ENCODE data around the gene GALNT4. TPM values are rescaled to one million over a fixed set of nuclear protein-coding genes. Genes with fewer than 3 reads are reported as not detected.

The GALNT4 gene
- total and polyA plus RNA-seq, 10 of the 15 experiments (the other 5 are each of a cell fraction or from before 2014, with no cell fraction given): 0.90 to 2.9 (median 1.8) TPM

GRCh38 chr12:89525824-89526770 is 1.5 kb upstream of the GALNT4 start, which contains the start of gene POC1B (continued):
- no peak for TF ChIP-seq BCL3 (IDR thresholded peaks at IDR 0.05; ENCODE audit: borderline replicate concordance, insufficient read depth, low read depth, low read length, poor library complexity, severe bottlenecking)
- TF ChIP-seq IKZF2 (IDR thresholded peaks at IDR 0.05): no peak; a peak in 1 of 4 replicates
- TF ChIP-seq KLF5 (IDR thresholded peaks at IDR 0.05; ENCODE audit: partially characterized antibody): peak; percentile 39
- TF ChIP-seq PML (IDR thresholded peaks at IDR 0.05; ENCODE audit: low read length): no peak
- TF ChIP-seq NFXL1 (IDR thresholded peaks at IDR 0.05; ENCODE audit: borderline replicate concordance): no peak
- TF ChIP-seq ATF7 (IDR thresholded peaks at IDR 0.05; ENCODE audit: low read depth): peak; percentile 78
- TF ChIP-seq RELA (IDR thresholded peaks at IDR 0.05; ENCODE audit: borderline replicate concordance, partially characterized antibody): peak; percentile 68
- peak; percentile 65 for TF ChIP-seq HCFC1 (IDR thresholded peaks at IDR 0.05; ENCODE audit: low read length)
- TF ChIP-seq PAX8 (IDR thresholded peaks at IDR 0.05): 0 out of 2 replicates have a peak, but pooled peaks have one; percentile 72
- no peak for TF ChIP-seq CHD1 (IDR thresholded peaks at IDR 0.05; ENCODE audit: low read depth, low read length)
- 0 out of 6 replicates have a peak, but pooled peaks of 1 of the 3 experiments have one; percentile 10 for TF ChIP-seq CTCF (IDR thresholded peaks at IDR 0.05 in 2 of 3, conservative IDR thresholded peaks at IDR 0.05 in 1 of 3; ENCODE audit: control insufficient read depth in 2 of 3, extremely low read depth in 1 of 3, insufficient read depth in 1 of 3, low read depth in 3 of 3, low read length in 3 of 3)
- TF ChIP-seq EGR1 (IDR thresholded peaks at IDR 0.05; ENCODE audit: borderline replicate concordance in 1 of 2, low read depth in 2 of 2, low read length in 2 of 2): 0 out of 3 replicates have a peak, but pooled peaks of 1 of the 2 experiments have one; percentile 38
- TF ChIP-seq CBX3 (IDR thresholded peaks at IDR 0.05; ENCODE audit: borderline replicate concordance, low read depth): no peak
- TF ChIP-seq PKNOX1 (IDR thresholded peaks at IDR 0.05): peak; percentile 31; the same call in 1 of the 2 replicates
- no peak for TF ChIP-seq ATF2 (IDR thresholded peaks at IDR 0.05; ENCODE audit: low read length)
- peak; percentile 96 for TF ChIP-seq CREM (IDR thresholded peaks at IDR 0.05; ENCODE audit: low read depth)
- TF ChIP-seq SMARCA5 (IDR thresholded peaks at IDR 0.05): 0 out of 2 replicates have a peak, but pooled peaks have one; percentile 13
- 0 out of 3 replicates have a peak, but pooled peaks have one; percentile 35 for TF ChIP-seq POU2F2 (IDR thresholded peaks at IDR 0.05; ENCODE audit: borderline replicate concordance, low read depth, low read length)
- TF ChIP-seq HSF1 (IDR thresholded peaks at IDR 0.05; ENCODE audit: low read depth, low read length): peak; percentile 29; the same call in 1 of the 2 replicates
- no peak for TF ChIP-seq JUNB (IDR thresholded peaks at IDR 0.05)
